HG02678 (cell line): ENCODE results near the gene BMP2.

ENCODE experiments used
- ATAC-seq: cut with Tn5 transposase; IDR thresholded peaks from one replicate; pipeline ENCODE4 v1.9.1; 2021; ENCODE audit warnings: mild to moderate bottlenecking, moderate library complexity; ENCODE audit not compliant: unreplicated experiment

Gene BMP2

DNA sequence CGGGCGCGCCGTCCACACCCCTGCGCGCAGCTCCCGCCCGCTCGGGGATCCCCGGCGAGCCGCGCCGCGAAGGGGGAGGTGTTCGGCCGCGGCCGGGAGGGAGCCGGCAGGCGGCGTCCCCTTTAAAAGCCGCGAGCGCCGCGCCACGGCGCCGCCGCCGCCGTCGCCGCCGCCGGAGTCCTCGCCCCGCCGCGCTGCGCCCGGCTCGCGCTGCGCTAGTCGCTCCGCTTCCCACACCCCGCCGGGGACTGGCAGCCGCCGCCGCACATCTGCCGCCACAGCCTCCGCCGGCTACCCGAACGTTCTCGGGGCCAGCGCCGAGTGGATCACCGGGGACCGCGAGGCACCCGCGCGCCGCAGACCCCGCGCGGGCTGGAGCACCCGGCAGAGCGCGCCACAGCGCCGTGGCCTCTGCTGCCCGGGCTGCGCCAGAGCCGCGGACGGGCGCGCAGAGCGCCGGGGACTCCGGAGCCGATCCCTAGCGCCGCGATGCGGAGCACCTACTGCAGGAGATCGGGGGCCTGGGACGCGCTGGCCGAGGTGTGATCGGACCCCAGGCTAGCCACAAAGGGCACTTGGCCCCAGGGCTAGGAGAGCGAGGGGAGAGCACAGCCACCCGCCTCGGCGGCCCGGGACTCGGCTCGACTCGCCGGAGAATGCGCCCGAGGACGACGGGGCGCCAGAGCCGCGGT lies at the start of gene BMP2:
Gene BMP2, plus strand, starts transcription at position 151 of the 692 bp plus-strand sequence. CDS start 2,441 bp downstream, outside the sequence.
- peak; percentile 76 for ATAC-seq

GRCh38 chr20:6718662-6719368 lies 48.7 kb upstream of the BMP2 start:
- no peak for ATAC-seq

DNA sequence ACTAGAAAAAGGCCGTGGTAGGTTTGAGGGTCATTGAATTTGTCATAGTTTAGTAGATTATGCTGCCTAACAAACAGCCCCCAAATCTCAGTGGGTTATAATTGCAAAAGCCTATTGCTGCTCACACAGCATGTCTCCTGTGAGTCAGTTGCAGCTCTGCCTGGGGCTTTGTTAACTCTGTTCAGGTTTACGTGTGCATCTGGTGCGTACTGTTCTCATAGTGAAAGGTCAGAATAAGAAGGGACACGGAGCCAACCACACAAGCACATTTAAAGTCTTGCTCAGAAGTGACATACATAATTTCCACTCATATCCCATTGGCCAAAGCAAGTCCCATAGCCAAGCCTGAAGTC lies 48.1 kb upstream of the BMP2 start:
- ATAC-seq: no peak

GRCh38 chr20:6726761-6727160 lies 40.7 kb upstream of the BMP2 start:
- ATAC-seq: no peak

GRCh38 chr20:6730672-6731328 lies 36.7 kb upstream of the BMP2 start:
- ATAC-seq: no peak

GRCh38 chr20:6732001-6732447 lies 35.5 kb upstream of the BMP2 start:
- ATAC-seq: no peak

DNA sequence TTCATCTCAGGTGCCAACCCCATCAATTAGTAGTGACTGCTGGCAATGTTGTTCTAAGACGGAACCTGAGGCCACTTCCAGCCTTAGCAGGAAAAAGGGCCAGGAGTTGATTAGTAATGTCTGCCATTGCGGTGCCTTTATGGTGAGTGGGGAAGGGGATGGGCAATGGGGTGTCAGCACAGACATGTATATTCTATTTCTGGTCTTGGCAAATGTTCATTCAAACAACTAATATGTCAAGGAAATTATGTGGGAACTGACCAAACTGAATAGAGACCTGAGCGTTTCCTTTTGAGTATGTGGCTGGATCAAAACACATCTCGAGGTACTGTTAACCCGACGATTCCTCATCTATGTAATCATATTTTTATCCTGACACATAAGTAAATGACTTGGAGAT lies 34.6 kb upstream of the BMP2 start:
- ATAC-seq: no peak

- no peak for ATAC-seq
Measured at GRCh38 chr20:6733965-6734364, 33.5 kb upstream of the BMP2 start.

- ATAC-seq: no peak
Measured at GRCh38 chr20:6735942-6736845, 31.3 kb upstream of the BMP2 start.

DNA sequence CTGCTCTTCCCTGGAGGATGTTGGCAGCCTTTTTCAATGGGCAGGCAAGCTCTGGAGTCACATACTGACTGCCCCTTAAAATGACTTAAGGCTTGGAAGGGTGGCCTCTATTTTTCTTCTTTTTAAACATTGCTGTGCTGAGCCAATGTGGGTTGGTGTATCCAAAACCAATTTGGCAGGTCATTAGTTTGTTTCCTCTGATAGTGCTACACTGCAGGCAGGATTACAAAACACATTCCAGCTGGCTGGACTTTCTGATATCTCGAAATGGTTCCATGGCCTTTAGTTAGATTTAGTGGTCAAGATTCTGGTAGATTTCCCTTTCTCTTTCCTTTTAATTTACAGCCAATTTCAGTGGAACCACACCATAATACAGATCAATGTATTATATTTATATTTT lies 28.1 kb upstream of the BMP2 start:
- ATAC-seq: no peak

GRCh38 chr20:6740096-6740495 lies 27.4 kb upstream of the BMP2 start:
- ATAC-seq: no peak

DNA sequence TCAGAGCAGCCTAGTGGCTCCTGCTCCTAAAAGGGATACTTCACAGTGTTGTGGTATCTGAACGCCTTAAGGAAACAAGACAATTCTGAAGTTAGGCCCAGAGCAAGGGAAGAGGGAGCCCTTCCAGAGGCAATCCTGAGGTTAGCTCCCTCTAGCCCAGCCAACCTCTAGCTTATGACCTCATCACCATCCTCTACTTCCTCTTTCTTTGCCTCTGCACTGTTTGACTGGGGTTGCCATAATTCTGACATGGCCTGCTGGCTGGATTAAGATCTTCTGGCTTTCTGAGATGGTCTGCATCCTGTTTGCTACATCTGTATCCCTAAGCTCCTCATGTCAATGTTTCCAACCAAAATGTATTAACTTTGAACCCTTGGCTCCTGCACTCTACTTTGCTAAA lies 23.3 kb upstream of the BMP2 start:
- no peak for ATAC-seq

- no peak for ATAC-seq
Measured at GRCh38 chr20:6744805-6745204, 22.7 kb upstream of the BMP2 start.

DNA sequence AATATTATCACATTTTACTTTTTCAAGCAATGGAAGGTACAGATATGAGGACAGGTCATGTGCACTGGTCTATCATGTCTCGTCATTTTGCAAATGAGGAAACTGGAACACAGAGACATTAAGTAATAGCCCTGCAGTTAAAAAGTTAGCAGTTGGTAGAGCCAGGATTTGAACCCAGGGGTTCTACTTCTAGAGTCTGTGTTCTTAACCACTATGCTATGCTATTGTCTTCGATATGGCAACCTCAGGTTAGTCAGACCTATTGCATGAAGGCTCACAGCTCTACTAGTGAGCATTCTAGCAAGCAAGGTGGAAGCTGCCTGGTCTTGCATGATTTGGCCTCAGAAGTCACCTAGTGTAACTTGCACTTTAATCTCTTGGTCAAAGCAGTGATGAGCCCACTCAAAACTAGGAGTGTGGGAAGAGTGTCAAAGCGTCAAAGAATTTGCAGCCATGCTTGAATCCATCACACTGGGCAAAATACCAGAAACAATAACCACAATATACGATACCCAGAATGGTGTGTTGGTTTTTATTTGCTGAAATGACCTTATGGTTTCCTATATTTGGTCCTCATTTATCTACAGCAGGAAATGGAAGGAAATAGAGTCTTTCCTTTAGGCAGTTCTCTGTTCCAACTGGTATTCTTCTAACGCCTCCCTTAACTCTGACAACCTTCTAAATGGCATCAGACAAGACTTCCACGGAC lies 20.4 kb upstream of the BMP2 start:
- no peak for ATAC-seq

GRCh38 chr20:6750438-6750837 lies 17.0 kb upstream of the BMP2 start:
- ATAC-seq: no peak

DNA sequence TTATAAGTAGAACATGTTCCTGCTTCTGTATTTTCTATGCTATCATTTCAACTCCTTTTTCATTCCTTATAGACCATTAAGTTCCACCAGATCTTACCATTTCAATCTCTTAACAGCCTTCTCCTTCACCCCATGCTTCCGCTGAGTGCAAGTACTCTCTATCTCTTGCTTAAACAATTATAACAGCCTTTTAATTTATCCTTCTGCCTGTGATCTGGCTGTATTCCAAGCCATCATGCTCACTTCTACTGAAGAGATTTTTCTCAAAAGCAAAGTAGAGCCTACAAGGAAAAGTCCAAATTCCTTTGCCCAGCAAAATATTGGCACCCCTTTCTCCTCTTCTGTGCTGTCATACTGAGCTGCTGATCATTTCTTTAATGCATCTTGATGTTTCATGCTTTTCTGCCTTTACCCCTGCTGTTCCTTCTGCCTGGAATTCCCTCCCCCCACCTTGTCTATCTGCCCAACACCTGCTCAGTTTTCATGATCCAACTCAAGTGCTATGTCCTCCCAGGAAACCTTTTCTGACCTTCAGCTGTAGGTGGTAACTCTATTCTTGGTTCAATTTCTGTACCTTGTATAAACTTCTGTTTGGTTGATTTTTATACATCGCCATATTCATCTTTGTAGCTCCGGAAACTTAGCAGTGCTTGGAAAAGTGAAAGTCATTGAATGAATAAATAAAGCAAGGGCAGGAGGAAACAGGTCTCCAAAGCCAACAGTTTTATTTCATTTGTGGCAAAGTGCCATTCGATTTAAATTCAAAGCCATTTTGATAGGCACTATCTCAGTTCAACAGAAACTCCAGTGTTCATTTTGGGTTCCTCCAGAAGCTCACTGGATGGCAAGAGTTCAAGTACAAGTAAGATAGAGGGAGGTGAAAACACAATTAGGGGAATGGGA lies 10.5 kb upstream of the BMP2 start:
- no peak for ATAC-seq

DNA sequence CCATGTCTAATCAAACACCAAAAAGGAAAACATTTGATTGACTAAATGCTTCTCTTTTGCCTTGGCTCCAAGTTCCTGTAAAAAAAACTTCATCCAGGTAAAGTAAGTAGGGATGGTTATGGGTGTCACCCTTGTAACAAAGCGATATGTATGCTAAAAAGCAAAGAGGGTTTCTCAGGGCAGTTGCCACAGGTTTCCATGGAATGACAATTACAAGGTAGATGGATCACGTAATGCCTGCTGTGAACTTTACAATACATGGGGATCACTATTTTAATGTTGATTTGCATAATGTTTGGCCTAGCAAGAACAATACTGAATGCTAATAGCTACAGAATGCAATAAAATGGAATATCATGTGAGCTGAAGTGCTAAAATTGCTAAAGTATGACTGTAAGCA lies 2.9 kb upstream of the BMP2 start:
- ATAC-seq: no peak

DNA sequence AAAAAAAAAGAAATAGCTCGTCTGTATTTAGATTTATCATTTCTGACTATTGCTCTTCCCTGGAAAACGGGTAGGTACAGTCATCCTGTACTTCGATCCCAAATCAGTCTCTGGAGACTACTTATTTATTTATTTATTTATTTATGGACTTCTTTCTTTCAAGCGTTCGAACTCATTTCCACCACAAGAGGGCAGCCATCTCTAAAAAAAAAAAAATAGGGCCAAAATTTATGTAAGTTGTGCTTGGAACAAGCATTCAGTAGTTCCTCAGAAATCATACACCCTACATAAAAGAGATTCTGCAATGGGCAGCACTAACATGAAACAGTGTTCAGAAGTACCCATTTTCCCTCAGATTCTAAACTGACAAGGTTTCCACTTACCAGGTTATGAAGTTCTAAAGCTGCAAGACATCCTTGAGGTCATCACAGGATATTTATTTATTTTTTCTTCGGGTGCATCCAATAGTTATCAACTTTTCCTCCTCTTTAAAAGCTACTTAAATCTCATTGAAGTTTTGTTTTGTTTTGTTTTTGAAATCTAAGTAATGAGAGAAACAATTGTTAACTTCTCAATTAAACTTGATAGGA lies 1.9 kb upstream of the BMP2 start:
- no peak for ATAC-seq

- no peak for ATAC-seq
Measured at GRCh38 chr20:6766433-6766832, 1.1 kb upstream of the BMP2 start.
